Endothelial cell of umbilical vein (primary cell): ENCODE measurements around the gene WDR6.

Experiments
- CTCF ChIP-seq, 2 donors: IDR thresholded peaks; 1 replicate in 1 of 2; 2 replicates in 1 of 2; pipeline ENCODE4 v1.5.1; 2011; ENCODE audit warnings: low read length in 2 of 2, mild to moderate bottlenecking in 2 of 2, moderate library complexity in 2 of 2, control low read depth in 1 of 2, inconsistent platforms in 1 of 2, low read depth in 1 of 2; ENCODE audit not compliant: insufficient read depth in 1 of 2; ENCODE audit errors: extremely low read depth in 1 of 2
- EZH2 ChIP-seq: IDR thresholded peaks from 2 replicates; pipeline ENCODE4 v1.6.1; 2012; ENCODE audit warnings: borderline replicate concordance, low read depth, mild to moderate bottlenecking, moderate library complexity, low read length, inconsistent platforms; ENCODE audit not compliant: severe bottlenecking
- JUN ChIP-seq: IDR thresholded peaks from 2 replicates; pipeline ENCODE4 v1.6.1; 2011; ENCODE audit warnings: borderline replicate concordance, low read depth; ENCODE audit not compliant: insufficient read length, insufficient read depth
- MAX ChIP-seq: IDR thresholded peaks from 2 replicates; pipeline ENCODE4 v1.6.1; 2011; ENCODE audit not compliant: insufficient read depth, insufficient read length
- POLR2A ChIP-seq: IDR thresholded peaks from 2 replicates; pipeline ENCODE4 v1.6.1; 2012; ENCODE audit warnings: low read depth, mild to moderate bottlenecking, control low read depth, low read length

- TF ChIP-seq JUN (no peak), CTCF (IDR thresholded peaks at IDR 0.05; ENCODE audit: extremely low read depth in 1 of 2, insufficient read depth in 1 of 2, low read depth in 1 of 2, low read length in 2 of 2) (no peak), EZH2 (no peak), POLR2A (no peak), MAX (no peak)
Measured at GRCh38 chr3:48962340-48962739, 44.9 kb upstream of the WDR6 start.
